Stimulated activated CD4-positive, alpha-beta T cell treated with anti-CD3 and anti-CD28 coated beads, Interleukin-15, amount 100 ng/mL, for 1 hour (primary cell): ENCODE data around the gene KCND2.
A peak's percentile ranks its signal among the peaks of the same experiment; 100 is the strongest.
"Not testable (repeated sequence)": the region's sequence is repeated elsewhere in the genome, so short reads cannot be mapped to it uniquely, and the experiment has no call there.

ENCODE experiments used
- DNase-seq, 2 donors: peaks; one replicate each; pipeline ENCODE4 v3.0.0-alpha.2; 2020; ENCODE audit warnings: low read depth in 1 of 2, low spot score in 1 of 2

KCND2 gene

GRCh38 chr7:120735791-120736190 lies 462.8 kb downstream of the KCND2 start:
- no peak for DNase-seq

GRCh38 chr7:120738816-120739215 lies 465.8 kb downstream of the KCND2 start:
- no peak for DNase-seq

- DNase-seq: no peak
Measured at GRCh38 chr7:120740348-120740747, 467.4 kb downstream of the KCND2 start.

- no peak for DNase-seq
Measured at GRCh38 chr7:120741371-120742042, 468.5 kb downstream of the KCND2 start.

GRCh38 chr7:120742372-120742771 lies 469.4 kb downstream of the KCND2 start:
- no peak for DNase-seq

- DNase-seq: no peak
Measured at GRCh38 chr7:120743128-120743527, 470.2 kb downstream of the KCND2 start.

GRCh38 chr7:120760050-120760449 lies 487.1 kb downstream of the KCND2 start:
- DNase-seq: no peak

- DNase-seq: no peak
Measured at GRCh38 chr7:120760851-120761250, 487.9 kb downstream of the KCND2 start.

- DNase-seq: no peak
Measured at GRCh38 chr7:120770206-120770605, 497.2 kb downstream of the KCND2 start.

- no peak for DNase-seq
Measured at GRCh38 chr7:120774481-120774880, 501.5 kb downstream of the KCND2 start.

GRCh38 chr7:120775755-120776154 lies 502.8 kb downstream of the KCND2 start:
- no peak for DNase-seq

- DNase-seq: not testable (repeated sequence)
Measured at GRCh38 chr7:120779078-120779477, 506.1 kb downstream of the KCND2 start.

- DNase-seq: not testable (repeated sequence)
Measured at GRCh38 chr7:120780451-120780850, 507.5 kb downstream of the KCND2 start.

- DNase-seq: no peak
Measured at GRCh38 chr7:120780938-120781337, 508.0 kb downstream of the KCND2 start.

GRCh38 chr7:120781924-120782323 lies 508.9 kb downstream of the KCND2 start:
- DNase-seq: not testable (repeated sequence)

GRCh38 chr7:120783273-120783672 lies 510.3 kb downstream of the KCND2 start:
- no peak for DNase-seq

GRCh38 chr7:120783721-120784120 lies 510.7 kb downstream of the KCND2 start:
- no peak for DNase-seq

- DNase-seq: no peak
Measured at GRCh38 chr7:120785095-120785494, 512.1 kb downstream of the KCND2 start.

GRCh38 chr7:120792091-120792860 lies 519.3 kb downstream of the KCND2 start:
- peak; percentile 19 to 42 for DNase-seq

- no peak for DNase-seq
Measured at GRCh38 chr7:120792861-120793130, 519.8 kb downstream of the KCND2 start.

- DNase-seq: no peak
Measured at GRCh38 chr7:120793213-120793936, 520.4 kb downstream of the KCND2 start.

- DNase-seq: no peak
Measured at GRCh38 chr7:120794106-120794729, 521.2 kb downstream of the KCND2 start.
